ENCODE data around the gene STKLD1. TPM values are rescaled to one million over a fixed set of nuclear protein-coding genes. Genes with fewer than 3 reads are reported as not detected.
"Not testable (repeated sequence)": the region's sequence is repeated elsewhere in the genome, so short reads cannot be mapped to it uniquely, and the experiment has no call there.

The STKLD1 gene
- 2.0 and 2.2 TPM in 2 replicates for total RNA-seq
- 5.1 and 7.3 TPM in 2 replicates for polyA plus RNA-seq

DNA sequence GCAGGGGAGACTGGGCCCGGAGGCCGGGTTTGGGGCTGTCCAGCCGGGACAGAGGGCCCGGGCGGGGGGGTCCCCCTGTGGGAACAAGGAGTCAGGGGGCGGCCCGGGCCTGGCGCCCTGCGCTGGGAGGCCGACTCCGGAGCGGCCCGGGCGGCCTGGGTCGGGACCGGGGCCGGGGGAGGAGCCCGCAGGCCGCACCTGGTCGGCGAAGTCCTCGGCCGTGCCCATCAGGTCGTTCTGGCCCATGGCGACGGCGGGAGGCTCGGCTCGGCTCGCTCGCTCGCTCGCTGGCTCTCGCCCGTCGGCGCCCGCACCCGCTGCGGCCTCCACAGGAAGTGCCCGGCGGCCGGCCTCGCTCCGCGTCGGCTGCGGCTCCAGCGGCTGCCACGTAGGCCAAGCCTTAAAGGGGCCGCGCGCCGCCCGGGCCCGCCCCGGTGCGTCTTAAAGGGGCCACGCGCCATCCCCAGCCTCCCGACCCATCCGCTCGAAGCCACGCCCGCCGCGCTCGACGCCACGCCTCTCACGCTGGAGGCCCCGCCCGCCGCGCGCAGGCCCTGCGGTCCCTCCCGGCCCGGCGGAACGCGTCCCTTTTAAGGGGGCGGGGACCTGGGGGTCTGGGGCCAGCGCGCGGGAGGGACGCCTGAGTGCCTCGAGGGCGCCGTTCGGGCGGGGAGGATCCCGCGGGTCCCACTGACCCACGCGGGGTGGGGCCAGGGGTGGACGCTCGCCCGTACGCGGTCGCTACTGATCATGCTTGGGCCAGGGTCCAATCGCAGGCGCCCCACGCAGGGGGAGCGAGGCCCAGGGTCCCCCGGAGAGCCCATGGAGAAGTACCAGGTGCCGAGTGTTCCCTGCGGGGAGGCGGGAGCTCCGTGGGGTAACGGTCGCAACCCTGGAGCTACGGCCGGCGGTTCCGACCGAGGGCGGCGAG lies at the start of gene STKLD1, which contains the start of gene SURF4:
Gene STKLD1, plus strand, starts transcription at position 643 of the 931 bp plus-strand sequence. Its CDS starts 108 bp downstream, at position 751.
Gene SURF4, minus strand, starts transcription at position 337 of the 931 bp plus-strand sequence. Its CDS starts 91 bp downstream, at position 246.
- H3K27me3 ChIP-seq: no peaks in the 10 kb centered on the region
- DNase-seq (ENCODE audit: low read depth in 1 of 2, low spot score in 1 of 2): peak; percentile 99
- H3K9me3 ChIP-seq (ENCODE audit: low read depth): no peaks in the 10 kb centered on the region
- TF ChIP-seq, protein P1, sequence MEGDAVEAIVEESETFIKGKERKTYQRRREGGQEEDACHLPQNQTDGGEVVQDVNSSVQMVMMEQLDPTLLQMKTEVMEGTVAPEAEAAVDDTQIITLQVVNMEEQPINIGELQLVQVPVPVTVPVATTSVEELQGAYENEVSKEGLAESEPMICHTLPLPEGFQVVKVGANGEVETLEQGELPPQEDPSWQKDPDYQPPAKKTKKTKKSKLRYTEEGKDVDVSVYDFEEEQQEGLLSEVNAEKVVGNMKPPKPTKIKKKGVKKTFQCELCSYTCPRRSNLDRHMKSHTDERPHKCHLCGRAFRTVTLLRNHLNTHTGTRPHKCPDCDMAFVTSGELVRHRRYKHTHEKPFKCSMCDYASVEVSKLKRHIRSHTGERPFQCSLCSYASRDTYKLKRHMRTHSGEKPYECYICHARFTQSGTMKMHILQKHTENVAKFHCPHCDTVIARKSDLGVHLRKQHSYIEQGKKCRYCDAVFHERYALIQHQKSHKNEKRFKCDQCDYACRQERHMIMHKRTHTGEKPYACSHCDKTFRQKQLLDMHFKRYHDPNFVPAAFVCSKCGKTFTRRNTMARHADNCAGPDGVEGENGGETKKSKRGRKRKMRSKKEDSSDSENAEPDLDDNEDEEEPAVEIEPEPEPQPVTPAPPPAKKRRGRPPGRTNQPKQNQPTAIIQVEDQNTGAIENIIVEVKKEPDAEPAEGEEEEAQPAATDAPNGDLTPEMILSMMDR (IDR thresholded peaks at IDR 0.05; ENCODE audit: low read depth, low read length): no peak
- H3K4me3 ChIP-seq: peak within 1 kb of the TSS; percentile 98
- H3K27ac ChIP-seq: peak within 1 kb of the TSS; percentile 99
- no peaks in the 10 kb centered on the region for H3K4me1 ChIP-seq (ENCODE audit: low read depth)
- peaks cover 9% of the 10 kb centered on the region for H3K36me3 ChIP-seq

DNA sequence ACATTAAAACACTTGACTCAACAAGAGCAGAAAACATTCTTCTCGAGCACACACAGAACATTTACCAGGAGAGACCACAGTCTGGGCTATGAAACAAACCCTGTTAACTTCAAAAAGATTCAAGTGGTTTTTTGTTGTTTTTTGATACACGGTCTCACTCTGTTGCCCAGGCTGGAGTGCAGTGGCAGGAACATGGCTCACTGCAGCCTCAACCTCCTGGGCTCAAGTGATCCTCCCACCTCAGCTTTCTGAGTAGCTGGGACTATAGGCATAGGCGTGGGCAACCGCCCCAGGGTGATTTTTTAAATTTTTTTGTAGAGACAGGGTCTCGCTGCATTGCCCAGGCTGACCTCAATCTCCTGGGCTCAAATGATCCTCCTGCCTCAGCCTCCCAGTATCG lies 49.1 kb upstream of the STKLD1 start:
- peaks cover 19% of the 10 kb centered on the region for H3K36me3 ChIP-seq
- DNase-seq (ENCODE audit: low read depth in 1 of 2, low spot score in 1 of 2); H3K4me3 ChIP-seq; H3K27me3 ChIP-seq; H3K9me3 ChIP-seq (ENCODE audit: low read depth); H3K27ac ChIP-seq; H3K4me1 ChIP-seq (ENCODE audit: low read depth): not testable (repeated sequence)

DNA sequence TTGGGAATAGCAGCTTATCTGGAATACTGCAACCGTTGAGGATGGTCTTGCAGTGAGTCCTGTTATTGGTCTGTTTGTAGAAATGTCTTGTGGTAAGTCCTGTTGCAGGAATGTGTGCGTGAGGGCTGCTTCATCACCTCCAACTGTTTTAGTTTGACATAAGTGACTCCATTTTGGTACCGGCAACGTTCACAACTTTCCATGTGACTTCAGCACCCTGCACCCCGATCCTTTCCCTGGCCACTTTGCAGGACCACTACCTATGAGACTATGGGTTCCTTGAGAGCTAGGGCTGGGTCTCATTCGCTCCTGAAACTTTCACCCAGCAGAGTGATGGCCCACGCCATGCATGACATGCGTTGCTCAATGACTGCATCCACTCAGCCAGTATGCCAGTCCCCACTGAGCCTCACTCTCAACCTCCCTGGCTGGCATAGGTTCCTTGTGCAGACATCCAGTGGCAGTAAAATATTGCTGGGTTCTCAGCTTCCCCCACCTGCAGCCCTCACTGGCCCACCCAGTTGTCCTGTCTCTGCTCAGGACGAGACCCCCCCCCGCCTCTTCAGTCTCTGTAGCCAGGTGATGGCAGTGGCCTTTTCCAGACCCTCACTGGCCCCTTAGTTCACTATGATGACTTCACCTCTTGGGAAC lies 48.2 kb upstream of the STKLD1 start:
- no peaks in the 10 kb centered on the region for H3K27me3 ChIP-seq
- H3K9me3 ChIP-seq (ENCODE audit: low read depth): no peaks in the 10 kb centered on the region
- H3K36me3 ChIP-seq: peaks cover 24% of the 10 kb centered on the region
- no peak overlapping the region for H3K27ac ChIP-seq
- no peaks in the 10 kb centered on the region for H3K4me1 ChIP-seq (ENCODE audit: low read depth)
- H3K4me3 ChIP-seq: no peak overlapping the region
- TF ChIP-seq, protein P1 (IDR thresholded peaks at IDR 0.05; ENCODE audit: low read depth, low read length): no peak
- no peak for DNase-seq (ENCODE audit: low read depth in 1 of 2, low spot score in 1 of 2)

DNA sequence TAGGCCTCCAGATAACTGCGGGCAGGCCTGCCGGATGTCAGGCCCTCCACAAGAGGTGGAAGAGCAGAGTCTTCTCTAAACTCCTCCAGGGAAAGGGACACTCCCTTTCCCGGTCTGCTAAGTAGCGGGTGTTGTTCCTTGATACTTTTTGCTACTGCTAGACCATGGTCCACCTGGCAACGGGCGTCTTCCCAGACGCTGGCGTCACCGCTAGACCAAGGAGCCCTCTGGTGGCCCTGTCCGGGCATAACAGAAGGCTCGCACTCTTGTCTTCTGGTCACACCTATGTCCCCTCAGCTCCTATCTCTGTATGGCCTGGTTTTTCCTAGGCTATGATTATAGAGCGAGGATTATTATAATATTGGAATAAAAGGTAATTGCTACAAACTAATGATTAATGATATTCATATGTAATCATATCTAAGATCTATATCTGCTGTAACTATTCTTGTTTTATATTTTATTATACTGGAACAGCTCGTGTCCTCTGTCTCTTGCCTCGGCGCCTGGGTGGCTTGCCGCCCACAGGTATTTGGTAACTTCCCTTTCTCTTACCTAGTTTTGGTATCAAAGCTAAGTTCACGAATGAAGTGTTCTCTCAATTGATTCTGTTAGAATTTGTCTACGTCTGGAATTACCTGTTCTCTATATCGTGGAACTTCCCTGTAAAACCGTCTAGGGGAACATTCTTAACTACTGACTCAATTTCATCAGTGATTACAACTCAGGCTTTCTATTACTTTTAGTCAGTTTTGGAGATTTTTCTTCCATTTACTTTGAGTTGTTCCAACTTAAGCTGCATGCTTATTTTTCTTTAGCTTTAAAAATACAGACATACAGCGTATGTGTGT lies 46.6 kb upstream of the STKLD1 start:
- peak in 1 of 2 donors; percentile 36 for DNase-seq (ENCODE audit: low read depth in 1 of 2, low spot score in 1 of 2)
- not testable (repeated sequence) for H3K27me3 ChIP-seq; H3K4me1 ChIP-seq (ENCODE audit: low read depth); H3K9me3 ChIP-seq (ENCODE audit: low read depth); H3K4me3 ChIP-seq
- TF ChIP-seq, protein P1 (IDR thresholded peaks at IDR 0.05; ENCODE audit: low read depth, low read length): peak; percentile 60
- H3K36me3 ChIP-seq: peaks cover 32% of the 10 kb centered on the region
- H3K27ac ChIP-seq: peak overlapping the region; percentile 5

DNA sequence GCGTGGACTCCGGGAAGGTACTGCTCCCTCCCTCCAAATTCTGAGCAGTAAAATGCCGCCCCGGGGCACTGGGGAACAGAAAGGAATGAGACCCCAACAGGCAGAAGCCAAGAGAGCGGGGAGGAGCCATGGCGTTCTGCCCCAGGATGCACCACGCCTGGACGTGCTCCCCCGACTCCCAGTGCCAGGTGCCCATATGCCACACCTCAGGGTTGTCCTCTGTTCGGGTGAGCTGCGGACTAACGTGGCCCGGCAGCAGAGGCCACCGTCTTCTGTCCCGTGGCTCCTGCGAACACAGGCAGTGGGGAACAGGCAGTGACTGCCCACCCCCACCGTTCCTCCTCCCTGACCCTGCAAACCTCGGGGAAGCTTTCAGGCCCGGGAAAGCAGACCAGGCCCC lies 44.9 kb upstream of the STKLD1 start:
- peaks cover 5% of the 10 kb centered on the region for H3K4me1 ChIP-seq (ENCODE audit: low read depth)
- no peaks in the 10 kb centered on the region for H3K9me3 ChIP-seq (ENCODE audit: low read depth)
- no peak overlapping the region for H3K27ac ChIP-seq
- no peak for DNase-seq (ENCODE audit: low read depth in 1 of 2, low spot score in 1 of 2)
- no peak overlapping the region for H3K4me3 ChIP-seq
- TF ChIP-seq, protein P1 (IDR thresholded peaks at IDR 0.05; ENCODE audit: low read depth, low read length): no peak
- peaks cover 32% of the 10 kb centered on the region for H3K36me3 ChIP-seq
- no peaks in the 10 kb centered on the region for H3K27me3 ChIP-seq
